GM21390 (cell line): ENCODE data around the gene AMOTL1.

ENCODE experiments used
- ATAC-seq: cut with Tn5 transposase; IDR thresholded peaks from one replicate; pipeline ENCODE4 v1.9.1; 2021; ENCODE audit not compliant: unreplicated experiment

Gene AMOTL1

GRCh38 chr11:94920311-94920710, 152.2 kb downstream of the AMOTL1 start:
- no peak for ATAC-seq

GRCh38 chr11:94922321-94923003, 154.3 kb downstream of the AMOTL1 start:
- no peak for ATAC-seq

- ATAC-seq, result no peak
Observed at GRCh38 chr11:94923004-94923334, 154.8 kb downstream of the AMOTL1 start.

GRCh38 chr11:94924171-94924572, 156.0 kb downstream of the AMOTL1 start:
- no peak for ATAC-seq

GRCh38 chr11:94924612-94925011, 156.5 kb downstream of the AMOTL1 start:
- ATAC-seq, result no peak

GRCh38 chr11:94925422-94926270, 157.5 kb downstream of the AMOTL1 start:
- peak; percentile 43 for ATAC-seq

GRCh38 chr11:94926271-94926625, 158.1 kb downstream of the AMOTL1 start:
- no peak for ATAC-seq
